ENCODE results near the gene REEP5. TPM values are rescaled to one million over a fixed set of nuclear protein-coding genes. Genes with fewer than 3 reads are reported as not detected.

REEP5 gene
- total RNA-seq (2021) = 42.8 and 50.5 TPM in 2 replicates
- Bru-seq, nascent RNA = percentile 83 among the genes with signal in this experiment
- BruChase-seq, experiment 1, labeled RNA remaining after a 2-hour chase = percentile 80 among the genes with signal in this experiment
- BruChase-seq, experiment 2, labeled RNA remaining after a 6-hour chase = percentile 87 among the genes with signal in this experiment
- long read RNA-seq, transcript REEP5-202 (5 exons, 3,326 nt) = major isoform, 114 of 135 reads
- long read RNA-seq, partial matches to known transcripts = 5 of 135 reads
- long read RNA-seq, other reads (novel, unspliced or antisense) = 13 of 135 reads

DNA sequence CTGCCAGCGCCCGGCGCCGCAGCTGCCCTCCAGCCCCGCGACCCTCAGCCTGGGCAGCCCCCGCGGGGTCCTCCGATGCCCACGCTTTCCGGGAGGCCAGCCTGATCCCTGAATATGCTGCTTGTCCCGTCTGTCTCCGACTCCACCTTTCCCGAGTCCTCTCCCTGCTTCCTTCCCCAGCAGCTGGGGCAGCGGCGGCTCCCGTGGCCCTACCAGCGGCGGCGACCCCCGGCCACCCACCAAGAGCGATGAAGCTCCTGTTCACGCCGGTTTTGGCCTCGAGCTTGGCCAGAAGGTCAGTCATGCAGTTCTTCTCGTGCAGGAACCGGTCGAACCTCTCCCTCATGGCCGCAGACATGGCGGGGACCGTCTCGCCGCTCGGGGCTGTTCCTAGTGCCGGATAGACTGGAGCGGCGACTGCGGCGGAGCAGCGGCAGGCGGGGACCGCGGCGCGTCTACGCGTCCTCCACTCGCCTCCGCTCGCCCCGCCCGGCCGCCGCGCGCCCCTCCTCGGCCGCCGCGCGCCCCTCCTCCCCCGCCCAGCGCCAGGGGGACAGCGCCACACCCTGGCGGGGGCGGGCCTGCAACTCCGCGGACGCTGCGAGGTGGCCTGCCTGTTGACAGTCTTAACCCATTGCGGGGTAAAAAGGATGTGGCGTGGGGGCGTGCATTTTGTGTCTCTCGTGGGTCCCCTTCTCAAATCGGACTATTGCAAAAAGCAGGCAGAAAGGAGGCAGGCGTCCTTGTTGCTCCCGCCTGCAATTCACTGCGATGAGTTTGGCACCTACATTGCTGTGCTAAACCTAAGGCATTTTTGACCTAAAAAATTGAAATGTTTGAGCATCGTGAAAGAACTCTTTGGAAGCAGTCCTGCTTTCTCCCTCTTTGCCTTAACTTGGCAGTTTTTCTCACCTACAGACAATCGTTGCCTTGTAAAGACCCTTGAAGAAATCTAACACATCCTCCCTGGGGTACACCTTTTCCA is at the start of gene REEP5:
Gene REEP5, minus strand, starts transcription at position 395 of the 985 bp plus-strand sequence. Its CDS starts 37 bp downstream, at position 358.
- ChIA-PET CTCF (interaction anchor here (0.6 to 0.7 kb wide), 2 partner anchors 40 to 60 kb away, joined by 3 to 6 read pairs; no protein-coding TSS in a partner anchor), POLR2A (ENCODE audit: low non-redundant PET) (interaction anchor here (0.6 kb wide), 1 partner anchor 1706 kb away, joined by 4 read pairs; no protein-coding TSS in a partner anchor)
- Histone ChIP-seq H3K36me3 (ENCODE audit: insufficient read depth, low read length, poor library complexity, severe bottlenecking) (peaks cover 27% of the 10 kb centered on the region), H3K4me3 (ENCODE audit: low read depth, low read length, poor library complexity, severe bottlenecking) (peak within 1 kb of the TSS; percentile 79), H3K27ac (ENCODE audit: low read depth, low read length, poor library complexity, severe bottlenecking) (peak within 1 kb of the TSS; percentile 86), H3K27me3 (replicated peaks; ENCODE audit: insufficient read depth, low read depth, low read length, poor library complexity) (no peaks in the 10 kb centered on the region), H3K4me1 (ENCODE audit: insufficient read depth, low read length, poor library complexity, severe bottlenecking) (peaks cover 17% of the 10 kb centered on the region), H3K9me3 (ENCODE audit: low read depth, low read length, poor library complexity, severe bottlenecking) (no peaks in the 10 kb centered on the region)
- no TSS peak for BruUV-seq (replicated peaks)
- peak; percentile 93 for DNase-seq (ENCODE audit: low spot score)
- intact Hi-C loops (cut with micrococcal nuclease; ENCODE audit: unreplicated experiment) = loop anchor here (2.0 kb wide), 1 partner anchor 371 kb away; no protein-coding TSS in a partner anchor
- TF ChIP-seq, protein P1, sequence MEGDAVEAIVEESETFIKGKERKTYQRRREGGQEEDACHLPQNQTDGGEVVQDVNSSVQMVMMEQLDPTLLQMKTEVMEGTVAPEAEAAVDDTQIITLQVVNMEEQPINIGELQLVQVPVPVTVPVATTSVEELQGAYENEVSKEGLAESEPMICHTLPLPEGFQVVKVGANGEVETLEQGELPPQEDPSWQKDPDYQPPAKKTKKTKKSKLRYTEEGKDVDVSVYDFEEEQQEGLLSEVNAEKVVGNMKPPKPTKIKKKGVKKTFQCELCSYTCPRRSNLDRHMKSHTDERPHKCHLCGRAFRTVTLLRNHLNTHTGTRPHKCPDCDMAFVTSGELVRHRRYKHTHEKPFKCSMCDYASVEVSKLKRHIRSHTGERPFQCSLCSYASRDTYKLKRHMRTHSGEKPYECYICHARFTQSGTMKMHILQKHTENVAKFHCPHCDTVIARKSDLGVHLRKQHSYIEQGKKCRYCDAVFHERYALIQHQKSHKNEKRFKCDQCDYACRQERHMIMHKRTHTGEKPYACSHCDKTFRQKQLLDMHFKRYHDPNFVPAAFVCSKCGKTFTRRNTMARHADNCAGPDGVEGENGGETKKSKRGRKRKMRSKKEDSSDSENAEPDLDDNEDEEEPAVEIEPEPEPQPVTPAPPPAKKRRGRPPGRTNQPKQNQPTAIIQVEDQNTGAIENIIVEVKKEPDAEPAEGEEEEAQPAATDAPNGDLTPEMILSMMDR (conservative IDR thresholded peaks at IDR 0.05; ENCODE audit: low read depth, low read length) = peak; percentile 73
- TF ChIP-seq EZH2 (IDR thresholded peaks at IDR 0.05; ENCODE audit: borderline replicate concordance, low read depth, low read length, poor library complexity, severe bottlenecking) = no peak

DNA sequence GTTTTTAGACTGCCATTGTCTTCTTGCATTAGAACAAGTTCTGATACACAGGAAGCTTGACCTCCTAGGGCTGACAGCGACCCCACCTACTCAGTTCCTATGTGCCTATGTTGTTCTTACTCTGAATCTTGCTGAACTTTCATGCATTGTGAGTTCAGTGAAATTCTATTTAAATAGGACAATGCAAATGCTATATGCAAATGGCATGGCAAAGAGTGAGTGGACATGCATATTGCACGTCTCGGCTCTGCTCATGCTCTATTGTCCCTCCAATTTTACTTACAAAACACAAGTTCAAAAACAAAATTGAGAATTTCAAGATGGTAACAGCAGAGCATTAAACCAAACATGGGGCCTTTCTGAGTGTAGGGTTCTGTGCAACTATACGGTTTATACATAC is 49.2 kb upstream of the REEP5 start:
- BruUV-seq (replicated peaks) = no TSS peak
- CTCF ChIA-PET = no interaction called here

More for the DNA sequence above, 49.2 kb upstream of the REEP5 start:
- Histone ChIP-seq H3K27ac (ENCODE audit: low read depth, low read length, poor library complexity, severe bottlenecking) (no peak overlapping the region), H3K4me1 (ENCODE audit: insufficient read depth, low read length, poor library complexity, severe bottlenecking) (peaks cover 3% of the 10 kb centered on the region), H3K4me3 (ENCODE audit: low read depth, low read length, poor library complexity, severe bottlenecking) (no peak overlapping the region), H3K27me3 (replicated peaks; ENCODE audit: insufficient read depth, low read depth, low read length, poor library complexity) (no peaks in the 10 kb centered on the region), H3K36me3 (ENCODE audit: insufficient read depth, low read length, poor library complexity, severe bottlenecking) (no peaks in the 10 kb centered on the region), H3K9me3 (ENCODE audit: low read depth, low read length, poor library complexity, severe bottlenecking) (no peaks in the 10 kb centered on the region)
- DNase-seq (ENCODE audit: low spot score) = no peak
- intact Hi-C loops (cut with micrococcal nuclease; ENCODE audit: unreplicated experiment) = no loop called here
- POLR2A ChIA-PET (ENCODE audit: low non-redundant PET) = no interaction called here
- no peak for TF ChIP-seq EZH2 (IDR thresholded peaks at IDR 0.05; ENCODE audit: borderline replicate concordance, low read depth, low read length, poor library complexity, severe bottlenecking)
- TF ChIP-seq, protein P1 (conservative IDR thresholded peaks at IDR 0.05; ENCODE audit: low read depth, low read length) = no peak
